Endodermal cell (in vitro differentiated cells): Measurements from ENCODE around the gene UHRF2. TPM values are rescaled to one million over a fixed set of nuclear protein-coding genes. Genes with fewer than 3 reads are reported as not detected.
"Not testable (repeated sequence)": the region's sequence is repeated elsewhere in the genome, so short reads cannot be mapped to it uniquely, and the experiment has no call there.

Experiments used
- DNase-seq: peaks from one replicate; pipeline ENCODE4 v3.0.0-alpha.2; 2017
- H3K27ac ChIP-seq: 2 replicates; pipeline ENCODE4 v1.5.1; 2013; ENCODE audit warnings: mild to moderate bottlenecking, low read depth, low read length, moderate library complexity
- H3K27me3 ChIP-seq: 2 replicates; pipeline ENCODE4 v1.6.1; 2013; ENCODE audit warnings: mild to moderate bottlenecking, low read length, moderate library complexity; ENCODE audit not compliant: insufficient read depth, control insufficient read depth, poor library complexity, severe bottlenecking
- H3K36me3 ChIP-seq: 2 replicates; pipeline ENCODE4 v1.7.0; 2013; ENCODE audit warnings: mild to moderate bottlenecking, low read length, moderate library complexity; ENCODE audit not compliant: control insufficient read depth, insufficient read depth
- H3K4me1 ChIP-seq: one replicate; pipeline ENCODE4 v1.7.0; 2013; ENCODE audit warnings: low read length; ENCODE audit not compliant: control insufficient read depth, insufficient read depth
- H3K4me3 ChIP-seq: 2 replicates; pipeline ENCODE4 v1.5.1; 2013; ENCODE audit warnings: mild to moderate bottlenecking, low read length, moderate library complexity
- H3K9ac ChIP-seq: 2 replicates; pipeline ENCODE4 v1.6.1; 2013; ENCODE audit warnings: mild to moderate bottlenecking, low read length, moderate library complexity; ENCODE audit not compliant: poor library complexity, severe bottlenecking; ENCODE audit errors: extremely low read depth
- H3K9me3 ChIP-seq: 2 replicates; pipeline ENCODE4 v1.6.1; 2013; ENCODE audit warnings: mild to moderate bottlenecking, low read length, moderate library complexity; ENCODE audit not compliant: control insufficient read depth
- H3K27ac Mint-ChIP-seq: 2 replicates; pipeline ENCODE4 v1.8.0; 2020; ENCODE audit warnings: mixed read lengths
- H3K27me3 Mint-ChIP-seq: 2 replicates; pipeline ENCODE4 v1.8.0; 2021; ENCODE audit warnings: mild to moderate bottlenecking, mixed read lengths; ENCODE audit not compliant: insufficient read depth
- H3K36me3 Mint-ChIP-seq: 2 replicates; pipeline ENCODE4 v1.8.0; 2020; ENCODE audit warnings: low read depth, mixed read lengths
- H3K4me1 Mint-ChIP-seq: 2 replicates; pipeline ENCODE4 v1.8.0; 2020; ENCODE audit warnings: mixed read lengths
- H3K4me3 Mint-ChIP-seq: 2 replicates; pipeline ENCODE4 v1.8.0; 2020; ENCODE audit warnings: mild to moderate bottlenecking, moderate library complexity, mixed read lengths
- H3K9me3 Mint-ChIP-seq: 2 replicates; pipeline ENCODE4 v1.8.0; 2020; ENCODE audit warnings: mild to moderate bottlenecking, mixed read lengths
- WGBS, 2 experiments: methylation state at CpG; one replicate each; pipeline versions ENCODE4 v1.1.5 to v1.1.7; 2013; ENCODE audit warnings: missing lambda C conversion rate in 2 of 2, mixed read lengths in 1 of 2; ENCODE audit not compliant: insufficient coverage in 1 of 2, insufficient read length in 1 of 2; 5-methylcytosine and 5-hydroxymethylcytosine counted together
- total RNA-seq, 2 donors: library from RNA; stranded (reverse); fragmentation: NEBNext Ultra II Directional in 1 of 2; extraction: Animal tissue kit (Norgen Biotek cat#: 25700) in 1 of 2; gene quantifications; 2 replicates in 1 of 2; 3 replicates in 1 of 2; pipeline ENCODE4 v1.2.1, GENCODE V29; 2021
- TF ChIP-seq, protein P1 (sequence below): fragments of 200-600 bp; sonication (generic); conservative IDR thresholded peaks from 2 replicates; pipeline ENCODE4 v1.5.0; 2021; ENCODE audit warnings: antibody characterized with exemption, mild to moderate bottlenecking

UHRF2 gene
- total RNA-seq, 2 donors from 2014 or later = 69.4 to 83.2 TPM

GRCh38 chr9:6368831-6369230 is 44.2 kb upstream of the UHRF2 start:
- H3K9me3 Mint-ChIP-seq = peaks cover 41% of the 10 kb centered on the region
- peaks cover 6% of the 10 kb centered on the region for H3K27me3 Mint-ChIP-seq
- peaks cover 29% of the 10 kb centered on the region for H3K4me1 Mint-ChIP-seq
- WGBS, 2 experiments = 95 to 100% methylated on average over 1 to 2 of the region's 2 CpGs
- TF ChIP-seq, protein P1, sequence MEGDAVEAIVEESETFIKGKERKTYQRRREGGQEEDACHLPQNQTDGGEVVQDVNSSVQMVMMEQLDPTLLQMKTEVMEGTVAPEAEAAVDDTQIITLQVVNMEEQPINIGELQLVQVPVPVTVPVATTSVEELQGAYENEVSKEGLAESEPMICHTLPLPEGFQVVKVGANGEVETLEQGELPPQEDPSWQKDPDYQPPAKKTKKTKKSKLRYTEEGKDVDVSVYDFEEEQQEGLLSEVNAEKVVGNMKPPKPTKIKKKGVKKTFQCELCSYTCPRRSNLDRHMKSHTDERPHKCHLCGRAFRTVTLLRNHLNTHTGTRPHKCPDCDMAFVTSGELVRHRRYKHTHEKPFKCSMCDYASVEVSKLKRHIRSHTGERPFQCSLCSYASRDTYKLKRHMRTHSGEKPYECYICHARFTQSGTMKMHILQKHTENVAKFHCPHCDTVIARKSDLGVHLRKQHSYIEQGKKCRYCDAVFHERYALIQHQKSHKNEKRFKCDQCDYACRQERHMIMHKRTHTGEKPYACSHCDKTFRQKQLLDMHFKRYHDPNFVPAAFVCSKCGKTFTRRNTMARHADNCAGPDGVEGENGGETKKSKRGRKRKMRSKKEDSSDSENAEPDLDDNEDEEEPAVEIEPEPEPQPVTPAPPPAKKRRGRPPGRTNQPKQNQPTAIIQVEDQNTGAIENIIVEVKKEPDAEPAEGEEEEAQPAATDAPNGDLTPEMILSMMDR = no peak
- Histone ChIP-seq H3K9ac (no peak overlapping the region), H3K9me3 (peaks cover 33% of the 10 kb centered on the region), H3K27me3 (no peaks in the 10 kb centered on the region), H3K36me3 (no peaks in the 10 kb centered on the region), H3K4me3 (no peak overlapping the region), H3K4me1 (peaks cover 3% of the 10 kb centered on the region), H3K27ac (no peak overlapping the region)
- no peak overlapping the region for H3K27ac Mint-ChIP-seq
- H3K36me3 Mint-ChIP-seq = peaks cover 2% of the 10 kb centered on the region
- DNase-seq = no peak
- no peak overlapping the region for H3K4me3 Mint-ChIP-seq

GRCh38 chr9:6381477-6382012 is 31.5 kb upstream of the UHRF2 start:
- DNase-seq = not testable (repeated sequence)

DNA sequence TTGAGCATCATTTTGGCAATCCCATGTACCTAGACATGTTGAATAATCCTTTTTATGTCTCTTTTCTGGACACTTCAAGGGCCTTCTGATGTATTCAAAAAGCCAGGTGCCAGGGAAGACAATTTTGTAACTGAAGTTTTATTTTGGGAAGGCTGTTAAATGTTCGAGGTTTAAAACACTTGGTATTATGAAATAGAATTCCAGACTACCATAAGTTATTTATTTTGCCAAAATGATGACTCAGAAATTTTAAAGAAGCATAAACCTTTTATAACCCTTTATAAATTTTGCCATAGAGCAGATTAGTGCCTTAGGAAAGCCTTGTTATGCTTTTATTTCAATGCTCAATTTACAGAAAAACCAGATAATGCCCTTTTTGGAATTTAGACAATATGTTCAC is 30.3 kb upstream of the UHRF2 start:
- no peaks in the 10 kb centered on the region for H3K36me3 ChIP-seq
- no peak for DNase-seq
- Mint-ChIP-seq H3K36me3 (peaks cover 2% of the 10 kb centered on the region), H3K4me3 (no peak overlapping the region), H3K27me3 (peaks cover 17% of the 10 kb centered on the region), H3K9me3 (peaks cover 19% of the 10 kb centered on the region), H3K4me1 (peaks cover 5% of the 10 kb centered on the region), H3K27ac (no peak overlapping the region)
- no CpG with 5 or more reads among the region's 1 CpG for WGBS, 2 experiments
- no peak overlapping the region for H3K9ac ChIP-seq
- no peaks in the 10 kb centered on the region for H3K4me1 ChIP-seq
- no peak overlapping the region for H3K4me3 ChIP-seq
- no peaks in the 10 kb centered on the region for H3K27me3 ChIP-seq
- H3K9me3 ChIP-seq = no peaks in the 10 kb centered on the region
- TF ChIP-seq, protein P1 = no peak
- no peak overlapping the region for H3K27ac ChIP-seq

More at GRCh38 chr9:6381477-6382012, 31.5 kb upstream of the UHRF2 start:
- not testable (repeated sequence) for H3K4me1 Mint-ChIP-seq, H3K9ac ChIP-seq, H3K4me3 Mint-ChIP-seq, H3K9me3 ChIP-seq, H3K27ac ChIP-seq, H3K4me1 ChIP-seq, H3K36me3 Mint-ChIP-seq, H3K36me3 ChIP-seq, H3K27ac Mint-ChIP-seq, H3K27me3 ChIP-seq, H3K4me3 ChIP-seq
- Mint-ChIP-seq H3K27me3 (peaks cover 17% of the 10 kb centered on the region), H3K9me3 (peaks cover 26% of the 10 kb centered on the region)
- WGBS, 2 experiments = 88% methylated on average over 4 of the region's 4 CpGs; no CpG with 5 or more reads in 1 of the 2 experiments
